ENCODE data around the gene COMMD10. TPM values are rescaled to one million over a fixed set of nuclear protein-coding genes. Genes with fewer than 3 reads are reported as not detected.
A peak's percentile ranks its signal among the peaks of the same experiment; 100 is the strongest.

COMMD10 gene
- total RNA-seq, 1 donor, result 38.9 TPM

GRCh38 chr5:116306846-116307245, 222.0 kb downstream of the COMMD10 start:
- DNase-seq (ENCODE audit: low read depth), result no peak
- TF ChIP-seq, protein P1, sequence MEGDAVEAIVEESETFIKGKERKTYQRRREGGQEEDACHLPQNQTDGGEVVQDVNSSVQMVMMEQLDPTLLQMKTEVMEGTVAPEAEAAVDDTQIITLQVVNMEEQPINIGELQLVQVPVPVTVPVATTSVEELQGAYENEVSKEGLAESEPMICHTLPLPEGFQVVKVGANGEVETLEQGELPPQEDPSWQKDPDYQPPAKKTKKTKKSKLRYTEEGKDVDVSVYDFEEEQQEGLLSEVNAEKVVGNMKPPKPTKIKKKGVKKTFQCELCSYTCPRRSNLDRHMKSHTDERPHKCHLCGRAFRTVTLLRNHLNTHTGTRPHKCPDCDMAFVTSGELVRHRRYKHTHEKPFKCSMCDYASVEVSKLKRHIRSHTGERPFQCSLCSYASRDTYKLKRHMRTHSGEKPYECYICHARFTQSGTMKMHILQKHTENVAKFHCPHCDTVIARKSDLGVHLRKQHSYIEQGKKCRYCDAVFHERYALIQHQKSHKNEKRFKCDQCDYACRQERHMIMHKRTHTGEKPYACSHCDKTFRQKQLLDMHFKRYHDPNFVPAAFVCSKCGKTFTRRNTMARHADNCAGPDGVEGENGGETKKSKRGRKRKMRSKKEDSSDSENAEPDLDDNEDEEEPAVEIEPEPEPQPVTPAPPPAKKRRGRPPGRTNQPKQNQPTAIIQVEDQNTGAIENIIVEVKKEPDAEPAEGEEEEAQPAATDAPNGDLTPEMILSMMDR (IDR thresholded peaks at IDR 0.05; ENCODE audit: insufficient read depth, low read depth, low read length), result no peak
- H3K4me3 ChIP-seq (ENCODE audit: low read depth, low read length), result no peak overlapping the region

GRCh38 chr5:116308391-116308790, 223.6 kb downstream of the COMMD10 start:
- H3K4me3 ChIP-seq (ENCODE audit: low read depth, low read length), result no peak overlapping the region
- no peak for DNase-seq (ENCODE audit: low read depth)
- TF ChIP-seq, protein P1 (IDR thresholded peaks at IDR 0.05; ENCODE audit: insufficient read depth, low read depth, low read length), result no peak

DNA sequence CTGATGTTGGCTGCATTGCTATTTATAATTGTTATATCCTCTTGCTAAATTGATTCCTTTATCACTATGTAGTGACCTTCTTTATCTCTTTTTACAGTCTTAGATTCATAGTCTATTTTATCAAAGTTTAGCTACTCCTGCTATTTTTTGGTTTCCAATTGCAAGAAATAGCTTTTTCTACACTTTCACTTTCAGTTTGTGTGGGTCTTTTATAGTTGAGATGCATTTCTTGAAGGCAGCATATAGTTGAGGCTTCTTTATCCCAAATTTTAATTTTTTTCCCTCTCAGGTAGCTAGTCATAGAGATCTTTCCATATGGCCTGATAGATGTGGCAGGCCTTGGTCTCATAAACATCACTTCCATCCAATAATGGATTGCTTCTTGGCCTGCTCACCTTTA, 228.5 kb downstream of the COMMD10 start:
- DNase-seq (ENCODE audit: low read depth), result peak; percentile 20
- TF ChIP-seq, protein P1 (IDR thresholded peaks at IDR 0.05; ENCODE audit: insufficient read depth, low read depth, low read length), result no peak
- H3K4me3 ChIP-seq (ENCODE audit: low read depth, low read length), result no peak overlapping the region

GRCh38 chr5:116315531-116315930, 230.7 kb downstream of the COMMD10 start:
- no peak for DNase-seq (ENCODE audit: low read depth)
- H3K4me3 ChIP-seq (ENCODE audit: low read depth, low read length), result no peak overlapping the region
- TF ChIP-seq, protein P1 (IDR thresholded peaks at IDR 0.05; ENCODE audit: insufficient read depth, low read depth, low read length), result no peak

GRCh38 chr5:116318091-116318854, 233.4 kb downstream of the COMMD10 start:
- no peak overlapping the region for H3K4me3 ChIP-seq (ENCODE audit: low read depth, low read length)
- no peak for DNase-seq (ENCODE audit: low read depth)
- TF ChIP-seq, protein P1 (IDR thresholded peaks at IDR 0.05; ENCODE audit: insufficient read depth, low read depth, low read length), result no peak

GRCh38 chr5:116320486-116320885, 235.7 kb downstream of the COMMD10 start:
- no peak overlapping the region for H3K4me3 ChIP-seq (ENCODE audit: low read depth, low read length)
- TF ChIP-seq, protein P1 (IDR thresholded peaks at IDR 0.05; ENCODE audit: insufficient read depth, low read depth, low read length), result no peak
- DNase-seq (ENCODE audit: low read depth), result no peak

DNA sequence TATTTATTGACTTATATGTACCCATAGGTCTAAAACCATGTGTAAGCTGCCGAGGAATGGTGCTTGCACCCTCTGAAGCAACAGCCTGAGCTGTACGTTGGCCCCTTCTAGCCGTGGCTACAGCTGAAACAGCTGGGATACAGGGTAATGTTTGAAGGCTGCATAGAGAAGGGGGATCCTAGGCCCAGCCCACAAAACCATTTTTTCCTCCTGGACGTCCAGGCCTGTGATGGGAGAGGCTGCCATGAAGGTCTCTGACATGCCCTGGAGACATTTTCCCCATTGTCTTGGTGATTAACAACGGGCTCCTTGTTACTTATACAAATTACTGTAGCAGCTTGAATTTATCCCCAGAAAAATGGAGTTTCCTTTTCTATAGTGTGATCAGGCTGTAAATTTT, 244.7 kb downstream of the COMMD10 start:
- DNase-seq (ENCODE audit: low read depth), result no peak
- no peak overlapping the region for H3K4me3 ChIP-seq (ENCODE audit: low read depth, low read length)
- TF ChIP-seq, protein P1 (IDR thresholded peaks at IDR 0.05; ENCODE audit: insufficient read depth, low read depth, low read length), result no peak

All from fibroblast of villous mesenchyme (primary cell).